ENCODE data around the gene WNT4.

DNA sequence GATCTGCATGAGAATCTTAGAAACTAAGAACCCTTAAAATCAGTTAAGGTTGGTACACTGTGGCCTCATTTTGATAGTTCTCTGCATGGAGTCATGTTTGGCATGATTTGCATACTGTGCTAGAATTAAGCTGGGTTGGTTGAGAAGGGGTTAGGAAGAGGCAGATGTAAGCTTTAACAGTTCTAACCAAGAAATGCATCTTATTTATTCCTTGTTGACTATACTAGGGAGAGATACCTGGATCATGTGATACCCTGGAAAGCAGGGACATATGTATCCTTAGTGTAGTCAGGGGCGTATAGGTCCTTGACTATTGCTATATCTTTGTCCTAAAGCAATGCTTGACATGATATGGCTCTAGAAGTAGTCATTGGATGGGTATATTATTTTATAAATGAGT is 49.4 kb downstream of the WNT4 start:
- TF ChIP-seq, protein P1, sequence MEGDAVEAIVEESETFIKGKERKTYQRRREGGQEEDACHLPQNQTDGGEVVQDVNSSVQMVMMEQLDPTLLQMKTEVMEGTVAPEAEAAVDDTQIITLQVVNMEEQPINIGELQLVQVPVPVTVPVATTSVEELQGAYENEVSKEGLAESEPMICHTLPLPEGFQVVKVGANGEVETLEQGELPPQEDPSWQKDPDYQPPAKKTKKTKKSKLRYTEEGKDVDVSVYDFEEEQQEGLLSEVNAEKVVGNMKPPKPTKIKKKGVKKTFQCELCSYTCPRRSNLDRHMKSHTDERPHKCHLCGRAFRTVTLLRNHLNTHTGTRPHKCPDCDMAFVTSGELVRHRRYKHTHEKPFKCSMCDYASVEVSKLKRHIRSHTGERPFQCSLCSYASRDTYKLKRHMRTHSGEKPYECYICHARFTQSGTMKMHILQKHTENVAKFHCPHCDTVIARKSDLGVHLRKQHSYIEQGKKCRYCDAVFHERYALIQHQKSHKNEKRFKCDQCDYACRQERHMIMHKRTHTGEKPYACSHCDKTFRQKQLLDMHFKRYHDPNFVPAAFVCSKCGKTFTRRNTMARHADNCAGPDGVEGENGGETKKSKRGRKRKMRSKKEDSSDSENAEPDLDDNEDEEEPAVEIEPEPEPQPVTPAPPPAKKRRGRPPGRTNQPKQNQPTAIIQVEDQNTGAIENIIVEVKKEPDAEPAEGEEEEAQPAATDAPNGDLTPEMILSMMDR (IDR thresholded peaks at IDR 0.05) = no peak
- no peak for TF ChIP-seq POLR2A (IDR thresholded peaks at IDR 0.05)

Data from prostate gland (tissue), 2 donors.